ENCODE measurements around the gene SERTAD3. TPM values are rescaled to one million over a fixed set of nuclear protein-coding genes. Genes with fewer than 3 reads are reported as not detected.

SERTAD3 gene
- total and polyA plus RNA-seq, 2 of the 4 experiments (the other 2 are of a cell fraction): 20.5 to 23.3 TPM

- no peak overlapping the region for H2BK20ac ChIP-seq (ENCODE audit: low read depth, low read length)
- no peak overlapping the region for H3K4me2 ChIP-seq (ENCODE audit: low read depth, low read length)
- no peak overlapping the region for H2AFZ ChIP-seq (replicated peaks; ENCODE audit: low read length, poor library complexity)
- no peaks in the 10 kb centered on the region for H3K9me3 ChIP-seq (ENCODE audit: control insufficient read depth, insufficient read depth, low read length)
- no peak overlapping the region for H2AK5ac ChIP-seq (ENCODE audit: low read depth, low read length)
- no peak overlapping the region for H2BK5ac ChIP-seq (ENCODE audit: low read depth, low read length, poor library complexity, severe bottlenecking)
- no peak overlapping the region for H2BK120ac ChIP-seq (ENCODE audit: low read depth, low read length)
- no peak overlapping the region for H3K4me3 ChIP-seq (ENCODE audit: insufficient read depth, low read depth, low read length)
- no peak overlapping the region for H3K4ac ChIP-seq (ENCODE audit: low read depth, low read length)
- in situ Hi-C loops (cut with MboI; ENCODE audit: low sequenced_read_pairs): no loop called here
- peaks cover 12% of the 10 kb centered on the region for H3K36me3 ChIP-seq (ENCODE audit: control insufficient read depth, insufficient read depth, low read length)
- no peak overlapping the region for H2AK9ac ChIP-seq (replicated peaks; ENCODE audit: low read depth, low read length, poor library complexity)
- H3K18ac ChIP-seq (ENCODE audit: low read depth, low read length): no peak overlapping the region
- ChIA-PET POLR2A (ENCODE audit: unreplicated experiment) (no interaction called here), CTCF (interaction anchor here (0.6 to 1.0 kb wide), 2 partner anchors 18 to 306 kb away, joined by 3 read pairs; no protein-coding TSS in a partner anchor)
- no peaks in the 10 kb centered on the region for H3K27me3 ChIP-seq (ENCODE audit: control insufficient read depth, insufficient read depth, low read length)
- no peak overlapping the region for H4K91ac ChIP-seq (ENCODE audit: insufficient read depth, low read depth, low read length)
- TF ChIP-seq CTCF (conservative IDR thresholded peaks at IDR 0.05; ENCODE audit: low read depth, low read length): no peak
- TF ChIP-seq POLR2A (IDR thresholded peaks at IDR 0.05; ENCODE audit: low read depth, low read length): no peak
- TF ChIP-seq MAZ (IDR thresholded peaks at IDR 0.05; ENCODE audit: borderline replicate concordance, low read depth, low read length): no peak
- no peak overlapping the region for H3K27ac ChIP-seq (ENCODE audit: insufficient read depth, low read length)
- no peak overlapping the region for H4K8ac ChIP-seq (ENCODE audit: low read depth in 2 of 2, low read length in 2 of 2)
- dilution Hi-C loops (cut with HindIII; ENCODE audit: low sequenced_read_pairs, unreplicated experiment): no loop called here
- no peak overlapping the region for H2BK15ac ChIP-seq (ENCODE audit: low read depth, low read length)
- no peak overlapping the region for H4K5ac ChIP-seq (ENCODE audit: low read depth, low read length)
- peaks cover 18% of the 10 kb centered on the region for H4K20me1 ChIP-seq (ENCODE audit: insufficient read depth, low read length)
- no peak overlapping the region for H3K9ac ChIP-seq (ENCODE audit: low read depth, low read length)
- ATAC-seq (ENCODE audit: low read depth): no peak
- no peaks in the 10 kb centered on the region; the same call in 1 of the 2 replicates for H3K9me1 ChIP-seq (ENCODE audit: insufficient read depth, low read length)
- H3K56ac ChIP-seq (ENCODE audit: extremely low read depth, insufficient read depth, low read length): no peak overlapping the region
- H3K23ac ChIP-seq (ENCODE audit: low read depth, low read length): no peak overlapping the region
- DNase-seq: no peak
- BruUV-seq (replicated peaks): no TSS peak
- peaks cover 6 to 21% of the 10 kb centered on the region in 2 experiments; a peak in 3 of 4 replicates for H3K79me1 ChIP-seq (ENCODE audit: low read depth in 1 of 2, low read length in 2 of 2)
- no peaks in the 10 kb centered on the region; the same call in 1 of the 2 replicates for H3K4me1 ChIP-seq (ENCODE audit: control insufficient read depth, insufficient read depth, low read length)
- H3K14ac ChIP-seq (replicated peaks; ENCODE audit: low read depth, low read length): no peak overlapping the region
- 88% methylated on average over 8 of the region's 8 CpGs; no CpG with 5 or more reads in 1 of the 2 experiments for WGBS, 2 experiments (ENCODE audit: extremely low coverage in 2 of 2, insufficient read length in 1 of 2)
- intact Hi-C loops (cut with micrococcal nuclease): no loop called here
These were observed 2.2 kb upstream of the SERTAD3 start for GRCh38 chr19:40446263-40446784.

All from IMR-90 (cell line).